K562 (cell line): Measurements from ENCODE around the gene POLR3A. TPM values are rescaled to one million over a fixed set of nuclear protein-coding genes. Genes with fewer than 3 reads are reported as not detected.

Experiments used
- ATAC-seq: fragments of 200-7000 bp; cut with Tn5 transposase; 3 replicates; pipeline ENCODE4 v1.9.1; 2020; ENCODE audit warnings: moderate library complexity
- BruUV-seq: library from RNA; stranded (reverse); fragments of 400-500 nt; replicated peaks from 2 replicates; lab custom pipeline; 2021; lab: Mats Ljungman, UMichigan
- CTCF ChIA-PET: fragments of 300-600 bp; formaldehyde crosslinking; extraction: SDS; loops from one replicate; lab custom pipeline; 2021; ENCODE audit warnings: low intra/inter-chr PET ratio; lab: Yijun Ruan, JAX
- POLR2A ChIA-PET: fragments of 300-600, 350-650 bp; sonication (Branson Sonifier 250); formaldehyde crosslinking; extraction: SDS; loops from one replicate; lab custom pipeline; 2021; ENCODE audit warnings: antibody characterized with exemption, inconsistent platforms; lab: Yijun Ruan, JAX
- DNase-seq, 4 experiments: peaks; one replicate each; pipeline versions ENCODE4 v3.0.0 to v3.0.0-alpha.2; 2011 to 2018; ENCODE audit warnings: low spot score in 3 of 4, mixed read lengths in 3 of 4; ENCODE audit errors: extremely low read depth in 1 of 4
- FAIRE-seq: peaks from 2 replicates; lab custom pipeline; 2011; peaks lifted over from hg19 to GRCh38; lab: Jason Lieb, UNC
- H2AFZ ChIP-seq: 2 replicates; pipeline ENCODE4 v1.6.0; 2011; ENCODE audit warnings: low read depth, low read length, control low read depth, inconsistent platforms
- H3K27ac ChIP-seq: fragments of 200-600 bp; 3 replicates; pipeline ENCODE4 v1.8.0; 2011; ENCODE audit warnings: low read depth, mild to moderate bottlenecking, control low read depth, inconsistent platforms, low read length, moderate library complexity, mixed read lengths; ENCODE audit errors: extremely low read depth
- H3K27me3 ChIP-seq, 2 experiments: fragments of 300-600 bp in 1 of 2; 2 replicates in 1 of 2; 3 replicates in 1 of 2; pipeline versions ENCODE4 v1.6.0 to v1.8.0; 2011; ENCODE audit warnings: inconsistent platforms in 2 of 2, low read length in 2 of 2, mild to moderate bottlenecking in 1 of 2, mixed read lengths in 1 of 2, moderate library complexity in 1 of 2; ENCODE audit not compliant: control insufficient read depth in 2 of 2, insufficient read depth in 2 of 2
- H3K36me3 ChIP-seq: fragments of 300-600 bp; 3 replicates; pipeline ENCODE4 v1.8.0; 2011; ENCODE audit warnings: mild to moderate bottlenecking, low read length, inconsistent platforms; ENCODE audit not compliant: control insufficient read depth, insufficient read depth
- H3K4me1 ChIP-seq, 2 experiments: fragments of 200-600 bp in 1 of 2; replicated peaks in 1 of 2; 2 replicates in 1 of 2; 3 replicates in 1 of 2; pipeline versions ENCODE4 v1.5.1 to v1.8.0; 2011; ENCODE audit warnings: inconsistent platforms in 2 of 2, low read length in 2 of 2, mild to moderate bottlenecking in 1 of 2, mixed read lengths in 1 of 2, moderate library complexity in 1 of 2; ENCODE audit not compliant: control insufficient read depth in 2 of 2, insufficient read depth in 2 of 2
- H3K4me2 ChIP-seq: 2 replicates; pipeline ENCODE4 v1.6.1; 2011; ENCODE audit warnings: low read length, control low read depth, inconsistent platforms, mixed read lengths; ENCODE audit not compliant: insufficient read depth
- H3K4me3 ChIP-seq: fragments of 200-600 bp; sonication (generic), shearing (Covaris generic); 2 replicates; pipeline ENCODE4 v1.5.1; 2016; ENCODE audit warnings: control low read depth, inconsistent platforms
- H3K79me2 ChIP-seq: fragments of 200-600 bp; 3 replicates; pipeline ENCODE4 v1.8.0; 2011; ENCODE audit warnings: low read length, inconsistent platforms; ENCODE audit not compliant: control insufficient read depth, insufficient read depth
- H3K9ac ChIP-seq, 2 experiments: 2 replicates each; pipeline versions ENCODE4 v1.6.0 to v1.6.1; 2011; ENCODE audit warnings: low read depth in 2 of 2, low read length in 2 of 2, control low read depth in 1 of 2, inconsistent platforms in 1 of 2, mild to moderate bottlenecking in 1 of 2, mixed read lengths in 1 of 2; ENCODE audit not compliant: insufficient read depth in 1 of 2
- H3K9me1 ChIP-seq: one replicate; pipeline ENCODE4 v1.6.0; 2011; ENCODE audit warnings: inconsistent platforms, mild to moderate bottlenecking, low read length, moderate library complexity; ENCODE audit not compliant: control insufficient read depth, insufficient read depth
- H3K9me3 ChIP-seq: replicated peaks from 2 replicates; pipeline ENCODE4 v1.5.1; 2011; ENCODE audit warnings: low read depth, low read length, inconsistent platforms; ENCODE audit not compliant: control insufficient read depth, insufficient read depth
- H4K20me1 ChIP-seq: replicated peaks from 2 replicates; pipeline ENCODE4 v1.6.1; 2011; ENCODE audit warnings: low read length, inconsistent platforms, mixed read lengths; ENCODE audit not compliant: control insufficient read depth, insufficient read depth
- NR2F6 ChIP-seq: fragments of 450-650 bp; formaldehyde crosslinking; IDR thresholded peaks from 2 replicates; pipeline ENCODE4 v1.4.0; 2020; ENCODE audit warnings: mild to moderate bottlenecking
- PML ChIP-seq: IDR thresholded peaks from 2 replicates; pipeline ENCODE4 v1.6.1; 2012; ENCODE audit warnings: low read length, inconsistent platforms
- POLR2A ChIP-seq: fragments of 450-650 bp; conservative IDR thresholded peaks from 2 replicates; pipeline ENCODE4 v1.6.1; 2016
- RBFOX2 ChIP-seq: fragments of 200-400 bp; formaldehyde crosslinking; IDR thresholded peaks from 2 replicates; pipeline ENCODE4 v1.6.1; 2017; ENCODE audit warnings: low read depth, mild to moderate bottlenecking, low read length, moderate library complexity
- STAT5A ChIP-seq: IDR thresholded peaks from 2 replicates; pipeline ENCODE4 v1.6.1; 2012; ENCODE audit warnings: low read length, inconsistent platforms, borderline replicate concordance
- WGBS: fragments of 100-300 bp; shearing (Covaris generic); methylation state at CpG from one replicate; pipeline ENCODE4 v1.1.6; 2016; ENCODE audit warnings: low coverage, mixed read lengths; ENCODE audit not compliant: insufficient coverage; ENCODE audit errors: missing lambda C conversion rate; 5-methylcytosine and 5-hydroxymethylcytosine counted together
- in situ Hi-C: fragments of 300-500 bp; cut with MboI; formaldehyde crosslinking; loops from 4 replicates; pipeline ENCODE4 v1.15.0; 2018; ENCODE audit warnings: inconsistent platforms, mixed read lengths
- intact Hi-C: fragments of 100-400 bp; cut with micrococcal nuclease; formaldehyde crosslinking; loops from 2 replicates; pipeline ENCODE4 v1.14.2; 2022
- polyA plus RNA-seq, 8 experiments: library from polyadenylated mRNA; depleted of rRNA in 4 of 8; stranded (reverse) in 5 of 8; unstranded in 3 of 8; fragments of >200 nt; fragmentation: Nextera tagmentation in 2 of 8; fragmentation: Illumina TruSeq in 1 of 8; extraction: Ambion mirVana in 2 of 8; extraction: Trizol in 1 of 8; gene quantifications; 2 replicates each; pipeline versions ENCODE4 v1.2.1 to v1.2.3, GENCODE V29; 2011 to 2014; ENCODE audit warnings: inconsistent platforms in 1 of 8, missing spikeins in 1 of 8
- total RNA-seq, 7 experiments: library from RNA; depleted of rRNA in 6 of 7; stranded (reverse); fragments of >200 nt in 6 of 7; fragmentation: Illumina TruSeq in 2 of 7; extraction: Trizol in 2 of 7; gene quantifications; 2 replicates each; pipeline versions ENCODE4 v1.2.1 to v1.2.3, GENCODE V29; 2011 to 2021; ENCODE audit warnings: low replicate concordance in 1 of 7

Gene POLR3A
- total and polyA plus RNA-seq, 9 of the 15 experiments (the other 6 are each of a cell fraction or from before 2014, with no cell fraction given): 14.9 to 37.0 (median 26.7) TPM

DNA sequence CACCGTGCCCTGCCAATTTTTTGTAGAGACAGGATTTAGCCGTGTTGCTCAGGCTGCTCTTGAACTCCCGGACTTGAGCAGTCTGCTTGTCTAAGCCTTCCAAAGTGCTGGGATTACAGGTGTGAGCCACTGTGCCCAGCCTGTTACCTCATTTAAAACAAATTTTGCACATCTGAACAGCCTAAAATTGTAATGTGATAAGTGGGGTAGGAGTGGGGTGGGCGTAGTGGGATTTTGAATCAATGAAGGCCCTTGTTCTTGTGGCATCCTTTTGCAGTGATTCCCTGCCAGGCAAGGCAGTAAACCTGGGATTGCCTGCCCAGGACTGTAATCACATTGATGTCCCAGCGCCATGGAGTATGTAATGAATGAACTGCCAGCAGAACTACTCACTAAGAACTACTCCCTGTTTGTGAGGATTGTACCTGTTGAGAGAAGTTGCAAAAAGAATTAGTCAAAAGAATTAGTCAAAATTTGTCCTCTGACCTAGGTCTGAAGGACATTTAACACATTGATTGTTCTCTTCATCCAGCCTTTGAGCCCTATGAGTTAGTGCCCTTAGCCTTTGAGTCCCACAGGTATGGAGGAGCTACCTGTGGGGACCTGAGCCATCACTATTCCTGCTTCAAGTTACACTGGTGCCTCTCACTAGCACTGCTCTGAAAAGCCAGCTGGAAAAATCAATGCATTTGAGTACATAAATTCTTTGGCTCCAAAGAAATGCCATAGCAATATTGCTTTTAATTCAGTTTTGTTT lies 9.7 kb upstream of the POLR3A start:
- whole genome bisulfite sequencing: 93% methylated on average over 5 of the region's 5 CpGs
- Histone ChIP-seq H3K36me3 (peaks cover 87% of the 10 kb centered on the region), H3K27me3 (no peaks in the 10 kb centered on the region), H3K4me1 (peaks cover 25 to 72% of the 10 kb centered on the region in 2 experiments), H3K27ac (no peak overlapping the region), H3K9ac (0 out of 4 replicates have a peak overlapping the region, but pooled peaks of 1 of the 2 experiments have one; percentile 63), H2AFZ (no peak overlapping the region), H3K4me2 (no peak overlapping the region), H3K4me3 (no peak overlapping the region), H3K79me2 (peaks cover 80% of the 10 kb centered on the region), H3K9me1 (peaks cover 11% of the 10 kb centered on the region)
- intact Hi-C loops: no loop called here
- no peak for DNase-seq
- ATAC-seq: no peak
- in situ Hi-C loops: loop anchor here (25.0 kb wide), 1 partner anchor 1148 kb away; no protein-coding TSS in a partner anchor
- FAIRE-seq: no peak
- CTCF ChIA-PET: no interaction called here
- TF ChIP-seq RBFOX2 (peak; percentile 5; the same call in 1 of the 2 replicates), STAT5A (no peak), POLR2A (peak; percentile 44; the same call in 1 of the 2 replicates), PML (0 out of 2 replicates have a peak, but pooled peaks have one; percentile 11)
- TF ChIP-seq, all 486 proteins: peak for 3
- Histone ChIP-seq H3K9me3 (0 out of 2 replicates have a peak, but pooled peaks cover 2% of the 10 kb centered on the region), H4K20me1 (peaks cover 87% of the 10 kb centered on the region)
- BruUV-seq: no TSS peak
- POLR2A ChIA-PET: interaction anchor here (0.6 to 1.0 kb wide), 5 partner anchors 20 to 369 kb away, joined by 3 read pairs; no protein-coding TSS in a partner anchor

DNA sequence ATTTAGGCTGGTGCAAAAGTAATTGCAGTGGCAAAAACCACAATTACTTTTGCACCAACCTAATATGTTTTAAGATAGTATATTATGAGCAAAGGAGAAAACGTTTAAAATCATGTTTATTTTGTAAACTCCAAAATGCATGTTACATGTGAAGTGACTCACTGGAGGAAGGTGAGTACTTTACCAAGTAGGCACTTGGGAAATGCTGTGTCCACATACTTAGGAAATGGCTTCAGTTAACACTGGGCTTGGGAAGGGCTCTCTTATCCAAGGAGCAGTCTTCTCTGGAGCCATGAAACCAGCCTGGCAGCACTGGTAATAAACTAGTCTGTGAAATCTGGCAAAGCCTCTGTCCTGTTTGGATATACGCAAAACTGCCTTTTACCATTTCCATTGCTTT lies 8.8 kb upstream of the POLR3A start:
- Histone ChIP-seq H4K20me1 (peaks cover 78% of the 10 kb centered on the region), H3K4me1 (peaks cover 25 to 64% of the 10 kb centered on the region in 2 experiments)

More for the DNA sequence above, 8.8 kb upstream of the POLR3A start:
- Histone ChIP-seq H3K9me1 (peaks cover 7% of the 10 kb centered on the region), H2AFZ (no peak overlapping the region), H3K36me3 (peaks cover 87% of the 10 kb centered on the region), H3K9ac (no peak overlapping the region), H3K27ac (no peak overlapping the region), H3K27me3 (no peaks in the 10 kb centered on the region), H3K4me3 (no peak overlapping the region), H3K9me3 (0 out of 2 replicates have a peak, but pooled peaks cover 2% of the 10 kb centered on the region), H3K4me2 (0 out of 2 replicates have a peak overlapping the region, but pooled peaks have one; percentile 12), H3K79me2 (peaks cover 84% of the 10 kb centered on the region)
- ChIA-PET POLR2A (no interaction called here), CTCF (no interaction called here)
- 50% methylated on average over 2 of the region's 2 CpGs for WGBS
- TF ChIP-seq NR2F6 (CRISPR knock-in tag) (no peak), RBFOX2 (peak; percentile 13; the same call in 1 of the 2 replicates)
- no TSS peak for BruUV-seq
- in situ Hi-C loops (loop anchor here (25.0 kb wide), 1 partner anchor 1149 kb away; no protein-coding TSS in a partner anchor), intact Hi-C loops (no loop called here)
- FAIRE-seq: no peak
- DNase-seq: no peak
- no peak for ATAC-seq
